Endodermal cell (in vitro differentiated cells): ENCODE data around the gene GNB2. TPM values are rescaled to one million over a fixed set of nuclear protein-coding genes. Genes with fewer than 3 reads are reported as not detected.

Source experiments
- DNase-seq: peaks from one replicate; pipeline ENCODE4 v3.0.0-alpha.2; 2017
- H3K27ac ChIP-seq: 2 replicates; pipeline ENCODE4 v1.5.1; 2013; ENCODE audit warnings: mild to moderate bottlenecking, low read depth, low read length, moderate library complexity
- H3K27me3 ChIP-seq: 2 replicates; pipeline ENCODE4 v1.6.1; 2013; ENCODE audit warnings: mild to moderate bottlenecking, low read length, moderate library complexity; ENCODE audit not compliant: insufficient read depth, control insufficient read depth, poor library complexity, severe bottlenecking
- H3K36me3 ChIP-seq: 2 replicates; pipeline ENCODE4 v1.7.0; 2013; ENCODE audit warnings: mild to moderate bottlenecking, low read length, moderate library complexity; ENCODE audit not compliant: control insufficient read depth, insufficient read depth
- H3K4me1 ChIP-seq: one replicate; pipeline ENCODE4 v1.7.0; 2013; ENCODE audit warnings: low read length; ENCODE audit not compliant: control insufficient read depth, insufficient read depth
- H3K4me3 ChIP-seq: 2 replicates; pipeline ENCODE4 v1.5.1; 2013; ENCODE audit warnings: mild to moderate bottlenecking, low read length, moderate library complexity
- H3K9ac ChIP-seq: 2 replicates; pipeline ENCODE4 v1.6.1; 2013; ENCODE audit warnings: mild to moderate bottlenecking, low read length, moderate library complexity; ENCODE audit not compliant: poor library complexity, severe bottlenecking; ENCODE audit errors: extremely low read depth
- H3K9me3 ChIP-seq: 2 replicates; pipeline ENCODE4 v1.6.1; 2013; ENCODE audit warnings: mild to moderate bottlenecking, low read length, moderate library complexity; ENCODE audit not compliant: control insufficient read depth
- H3K27ac Mint-ChIP-seq: 2 replicates; pipeline ENCODE4 v1.8.0; 2020; ENCODE audit warnings: mixed read lengths
- H3K27me3 Mint-ChIP-seq: 2 replicates; pipeline ENCODE4 v1.8.0; 2021; ENCODE audit warnings: mild to moderate bottlenecking, mixed read lengths; ENCODE audit not compliant: insufficient read depth
- H3K36me3 Mint-ChIP-seq: 2 replicates; pipeline ENCODE4 v1.8.0; 2020; ENCODE audit warnings: low read depth, mixed read lengths
- H3K4me1 Mint-ChIP-seq: 2 replicates; pipeline ENCODE4 v1.8.0; 2020; ENCODE audit warnings: mixed read lengths
- H3K4me3 Mint-ChIP-seq: 2 replicates; pipeline ENCODE4 v1.8.0; 2020; ENCODE audit warnings: mild to moderate bottlenecking, moderate library complexity, mixed read lengths
- H3K9me3 Mint-ChIP-seq: 2 replicates; pipeline ENCODE4 v1.8.0; 2020; ENCODE audit warnings: mild to moderate bottlenecking, mixed read lengths
- WGBS, 2 experiments: methylation state at CpG; one replicate each; pipeline versions ENCODE4 v1.1.5 to v1.1.7; 2013; ENCODE audit warnings: missing lambda C conversion rate in 2 of 2, mixed read lengths in 1 of 2; ENCODE audit not compliant: insufficient coverage in 1 of 2, insufficient read length in 1 of 2; 5-methylcytosine and 5-hydroxymethylcytosine counted together
- total RNA-seq, 2 donors: library from RNA; stranded (reverse); fragmentation: NEBNext Ultra II Directional in 1 of 2; extraction: Animal tissue kit (Norgen Biotek cat#: 25700) in 1 of 2; gene quantifications; 2 replicates in 1 of 2; 3 replicates in 1 of 2; pipeline ENCODE4 v1.2.1, GENCODE V29; 2021
- TF ChIP-seq, protein P1 (sequence below): fragments of 200-600 bp; sonication (generic); conservative IDR thresholded peaks from 2 replicates; pipeline ENCODE4 v1.5.0; 2021; ENCODE audit warnings: antibody characterized with exemption, mild to moderate bottlenecking

The GNB2 gene
- total RNA-seq, 2 donors from 2014 or later: 197 to 230 TPM

DNA sequence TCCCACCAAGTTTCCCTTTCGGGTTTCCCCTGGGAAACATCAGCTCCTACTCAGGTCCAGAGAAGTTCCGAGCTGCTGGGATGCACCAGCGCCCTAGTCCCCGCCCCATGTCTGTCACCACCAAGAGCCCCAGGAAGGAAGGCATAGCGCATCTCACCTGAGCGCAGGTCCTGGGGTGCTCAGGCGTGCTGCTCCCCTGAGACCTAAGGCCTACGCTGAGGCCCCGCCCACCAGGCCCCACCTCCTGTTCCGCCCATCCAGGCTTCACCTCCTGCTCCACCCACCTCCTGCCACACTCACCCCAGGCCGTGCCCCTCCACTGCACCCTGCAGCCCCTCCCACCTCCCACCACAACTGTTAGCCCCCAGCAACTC is 31.0 kb upstream of the GNB2 start:
- no peaks in the 10 kb centered on the region for H3K9me3 ChIP-seq
- TF ChIP-seq, protein P1, sequence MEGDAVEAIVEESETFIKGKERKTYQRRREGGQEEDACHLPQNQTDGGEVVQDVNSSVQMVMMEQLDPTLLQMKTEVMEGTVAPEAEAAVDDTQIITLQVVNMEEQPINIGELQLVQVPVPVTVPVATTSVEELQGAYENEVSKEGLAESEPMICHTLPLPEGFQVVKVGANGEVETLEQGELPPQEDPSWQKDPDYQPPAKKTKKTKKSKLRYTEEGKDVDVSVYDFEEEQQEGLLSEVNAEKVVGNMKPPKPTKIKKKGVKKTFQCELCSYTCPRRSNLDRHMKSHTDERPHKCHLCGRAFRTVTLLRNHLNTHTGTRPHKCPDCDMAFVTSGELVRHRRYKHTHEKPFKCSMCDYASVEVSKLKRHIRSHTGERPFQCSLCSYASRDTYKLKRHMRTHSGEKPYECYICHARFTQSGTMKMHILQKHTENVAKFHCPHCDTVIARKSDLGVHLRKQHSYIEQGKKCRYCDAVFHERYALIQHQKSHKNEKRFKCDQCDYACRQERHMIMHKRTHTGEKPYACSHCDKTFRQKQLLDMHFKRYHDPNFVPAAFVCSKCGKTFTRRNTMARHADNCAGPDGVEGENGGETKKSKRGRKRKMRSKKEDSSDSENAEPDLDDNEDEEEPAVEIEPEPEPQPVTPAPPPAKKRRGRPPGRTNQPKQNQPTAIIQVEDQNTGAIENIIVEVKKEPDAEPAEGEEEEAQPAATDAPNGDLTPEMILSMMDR: no peak
- H3K27ac ChIP-seq: no peak overlapping the region
- Mint-ChIP-seq H3K27ac (no peak overlapping the region), H3K4me1 (no peaks in the 10 kb centered on the region), H3K4me3 (no peak overlapping the region), H3K36me3 (no peaks in the 10 kb centered on the region), H3K27me3 (peaks cover 10% of the 10 kb centered on the region), H3K9me3 (no peaks in the 10 kb centered on the region)
- no peaks in the 10 kb centered on the region for H3K27me3 ChIP-seq
- peak; percentile 70 for DNase-seq
- WGBS, 2 experiments: 87 to 100% methylated on average over 1 to 11 of the region's 11 CpGs
- no peaks in the 10 kb centered on the region for H3K4me1 ChIP-seq
- no peaks in the 10 kb centered on the region for H3K36me3 ChIP-seq
- H3K9ac ChIP-seq: no peak overlapping the region
- H3K4me3 ChIP-seq: no peak overlapping the region

DNA sequence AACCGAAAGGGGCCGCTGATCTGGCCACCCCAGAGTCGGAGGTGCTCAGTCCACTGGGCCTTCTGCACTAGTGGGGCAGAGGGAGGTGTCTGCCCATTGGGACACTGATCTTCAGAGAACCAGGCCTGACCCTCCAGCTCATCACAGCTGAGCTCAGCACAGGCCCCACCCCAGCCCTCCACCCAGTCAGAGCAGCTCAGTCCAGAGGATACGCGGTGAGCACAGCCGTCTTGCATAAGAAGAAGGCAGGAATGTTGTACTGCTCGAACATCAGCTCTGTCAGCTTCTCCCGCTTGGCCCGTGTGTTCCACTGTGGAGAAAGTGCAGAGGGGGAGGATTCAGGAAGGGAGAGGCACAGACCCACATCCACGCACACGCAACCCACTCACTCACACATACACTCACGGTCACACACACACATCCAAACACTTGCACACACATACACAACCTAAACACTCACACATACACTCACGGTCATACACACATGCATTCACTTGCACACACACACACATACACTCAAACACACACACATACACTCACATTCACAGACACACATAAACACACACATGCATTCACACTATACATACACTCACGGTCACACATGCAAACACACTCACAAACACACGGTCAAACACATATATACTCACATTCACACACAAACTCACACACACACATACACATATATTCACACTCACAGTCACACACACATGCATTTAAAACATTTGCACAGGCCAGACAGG is 23.5 kb upstream of the GNB2 start:
- DNase-seq: no peak
- Mint-ChIP-seq H3K4me3 (no peak overlapping the region), H3K27ac (no peak overlapping the region), H3K4me1 (no peaks in the 10 kb centered on the region), H3K9me3 (peaks cover 1% of the 10 kb centered on the region), H3K36me3 (no peaks in the 10 kb centered on the region), H3K27me3 (peaks cover 27% of the 10 kb centered on the region)
- WGBS, 2 experiments: 87 to 91% methylated on average over 10 to 15 of the region's 15 CpGs
- Histone ChIP-seq H3K9me3 (no peaks in the 10 kb centered on the region), H3K27ac (no peak overlapping the region), H3K36me3 (no peaks in the 10 kb centered on the region), H3K27me3 (peaks cover 12% of the 10 kb centered on the region), H3K9ac (no peak overlapping the region), H3K4me3 (no peak overlapping the region), H3K4me1 (no peaks in the 10 kb centered on the region)
- TF ChIP-seq, protein P1: no peak

DNA sequence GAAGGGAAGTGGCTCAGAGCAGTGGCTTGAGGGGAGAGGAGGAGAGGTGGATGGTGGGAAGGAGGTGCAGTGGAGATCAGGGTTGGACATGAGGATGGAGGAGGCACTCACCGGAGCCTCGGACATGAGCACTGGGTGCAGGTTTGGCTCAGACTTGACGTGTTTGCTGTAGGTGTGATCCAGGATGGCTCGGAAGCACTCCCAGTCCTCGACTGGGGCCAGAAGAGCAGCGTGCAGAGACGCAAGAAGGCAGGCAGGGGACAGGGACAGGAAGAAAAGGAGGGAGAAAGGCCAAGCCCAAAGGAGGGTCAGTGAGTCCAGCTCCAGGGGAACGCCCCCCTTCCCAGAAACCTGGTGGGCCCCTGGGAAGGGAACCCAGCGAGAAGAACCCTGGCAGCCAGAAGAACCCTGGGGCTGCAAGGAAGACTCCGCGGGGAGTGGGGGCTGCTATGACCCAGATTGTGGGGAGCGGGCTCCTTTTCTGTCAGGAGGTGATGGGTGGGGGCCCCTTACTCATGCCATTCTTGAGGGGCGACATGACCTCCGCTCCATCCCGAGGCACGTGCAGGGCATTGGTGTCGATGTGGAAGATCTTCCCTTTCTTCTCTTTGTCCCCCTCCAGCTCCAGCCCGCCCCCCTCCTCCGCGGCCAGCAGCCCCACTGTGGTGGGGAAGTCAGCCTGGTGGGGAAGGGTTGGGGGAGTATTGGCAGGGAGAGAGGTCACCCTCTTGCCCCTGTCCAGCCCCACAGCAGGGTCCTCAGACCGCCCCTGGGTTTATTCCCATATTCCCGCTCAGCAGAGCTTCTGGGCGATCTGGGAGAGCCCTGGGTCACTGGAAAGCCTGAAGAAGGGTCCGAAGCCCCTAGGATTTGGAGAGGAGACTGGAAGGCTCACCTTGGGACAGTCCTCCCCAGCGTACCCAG is 18.4 kb upstream of the GNB2 start:
- no peak for DNase-seq
- TF ChIP-seq, protein P1: no peak
- no peaks in the 10 kb centered on the region for H3K36me3 Mint-ChIP-seq
- WGBS, 2 experiments: 63 to 65% methylated on average over 13 to 24 of the region's 25 CpGs
- H3K4me3 ChIP-seq: no peak overlapping the region
- no peak overlapping the region for H3K9ac ChIP-seq
- no peak overlapping the region for H3K27ac ChIP-seq
- peaks cover 1% of the 10 kb centered on the region for H3K9me3 Mint-ChIP-seq
- no peaks in the 10 kb centered on the region for H3K9me3 ChIP-seq
- no peak overlapping the region for H3K27ac Mint-ChIP-seq
- no peaks in the 10 kb centered on the region for H3K4me1 Mint-ChIP-seq
- no peak overlapping the region for H3K4me3 Mint-ChIP-seq
- H3K36me3 ChIP-seq: no peaks in the 10 kb centered on the region
- peaks cover 53% of the 10 kb centered on the region for H3K27me3 Mint-ChIP-seq
- H3K4me1 ChIP-seq: no peaks in the 10 kb centered on the region
- H3K27me3 ChIP-seq: peaks cover 23% of the 10 kb centered on the region
